ENCODE results near the gene MS4A8. TPM values are rescaled to one million over a fixed set of nuclear protein-coding genes. Genes with fewer than 3 reads are reported as not detected.

The MS4A8 gene
- total and polyA plus RNA-seq, 2 of the 13 experiments (the other 11 are each of a cell fraction or from before 2014, with no cell fraction given): not detected

DNA sequence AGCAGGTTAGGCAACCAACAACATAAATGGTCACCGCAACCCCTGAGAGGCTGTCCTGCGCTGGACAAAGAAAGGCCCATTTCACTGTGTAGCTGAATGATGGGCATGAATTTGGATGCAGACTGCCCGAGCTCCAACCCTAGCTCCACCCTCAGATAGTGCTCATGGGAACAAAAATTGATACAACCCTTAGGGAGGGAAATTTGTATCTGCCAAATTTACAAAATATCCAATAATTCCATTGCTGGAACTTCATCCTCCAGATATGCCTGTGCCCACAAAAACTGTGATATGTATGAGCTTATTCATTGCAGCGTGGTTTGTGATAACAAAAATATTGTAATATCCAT lies 2.0 kb downstream of the MS4A8 start:
- POLR2A ChIA-PET: no interaction called here

More for the DNA sequence above, 2.0 kb downstream of the MS4A8 start:
- H2AFZ ChIP-seq (ENCODE audit: low read length): no peak overlapping the region
- ATAC-seq (no peak), FAIRE-seq (no peak), DNase-seq (ENCODE audit: low spot score) (no peak)
- in situ Hi-C loops (cut with HindIII; ENCODE audit: extremely low pct_ligation_motif_present, low pct_unique_long_range_greater_than_20kb) (no loop called here), intact Hi-C loops (cut with micrococcal nuclease; ENCODE audit: unreplicated experiment) (no loop called here)
- no peaks in the 10 kb centered on the region for H4K20me1 ChIP-seq (ENCODE audit: insufficient read depth, low read length)
- WGBS (ENCODE audit: low lambda C conversion rate): 38% methylated on average over 4 of the region's 4 CpGs
- H3K9me3 ChIP-seq (ENCODE audit: low read length): no peaks in the 10 kb centered on the region
- no peak overlapping the region for H3K27ac ChIP-seq (ENCODE audit: extremely low read length, insufficient read depth, low read length)
- TF ChIP-seq, protein P1, sequence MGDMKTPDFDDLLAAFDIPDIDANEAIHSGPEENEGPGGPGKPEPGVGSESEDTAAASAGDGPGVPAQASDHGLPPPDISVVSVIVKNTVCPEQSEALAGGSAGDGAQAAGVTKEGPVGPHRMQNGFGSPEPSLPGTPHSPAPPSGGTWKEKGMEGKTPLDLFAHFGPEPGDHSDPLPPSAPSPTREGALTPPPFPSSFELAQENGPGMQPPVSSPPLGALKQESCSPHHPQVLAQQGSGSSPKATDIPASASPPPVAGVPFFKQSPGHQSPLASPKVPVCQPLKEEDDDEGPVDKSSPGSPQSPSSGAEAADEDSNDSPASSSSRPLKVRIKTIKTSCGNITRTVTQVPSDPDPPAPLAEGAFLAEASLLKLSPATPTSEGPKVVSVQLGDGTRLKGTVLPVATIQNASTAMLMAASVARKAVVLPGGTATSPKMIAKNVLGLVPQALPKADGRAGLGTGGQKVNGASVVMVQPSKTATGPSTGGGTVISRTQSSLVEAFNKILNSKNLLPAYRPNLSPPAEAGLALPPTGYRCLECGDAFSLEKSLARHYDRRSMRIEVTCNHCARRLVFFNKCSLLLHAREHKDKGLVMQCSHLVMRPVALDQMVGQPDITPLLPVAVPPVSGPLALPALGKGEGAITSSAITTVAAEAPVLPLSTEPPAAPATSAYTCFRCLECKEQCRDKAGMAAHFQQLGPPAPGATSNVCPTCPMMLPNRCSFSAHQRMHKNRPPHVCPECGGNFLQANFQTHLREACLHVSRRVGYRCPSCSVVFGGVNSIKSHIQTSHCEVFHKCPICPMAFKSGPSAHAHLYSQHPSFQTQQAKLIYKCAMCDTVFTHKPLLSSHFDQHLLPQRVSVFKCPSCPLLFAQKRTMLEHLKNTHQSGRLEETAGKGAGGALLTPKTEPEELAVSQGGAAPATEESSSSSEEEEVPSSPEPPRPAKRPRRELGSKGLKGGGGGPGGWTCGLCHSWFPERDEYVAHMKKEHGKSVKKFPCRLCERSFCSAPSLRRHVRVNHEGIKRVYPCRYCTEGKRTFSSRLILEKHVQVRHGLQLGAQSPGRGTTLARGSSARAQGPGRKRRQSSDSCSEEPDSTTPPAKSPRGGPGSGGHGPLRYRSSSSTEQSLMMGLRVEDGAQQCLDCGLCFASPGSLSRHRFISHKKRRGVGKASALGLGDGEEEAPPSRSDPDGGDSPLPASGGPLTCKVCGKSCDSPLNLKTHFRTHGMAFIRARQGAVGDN (CRISPR knock-in tag; IDR thresholded peaks at IDR 0.05): no peak
- TF ChIP-seq IRF2 (CRISPR knock-in tag; IDR thresholded peaks at IDR 0.05) (no peak), REST (IDR thresholded peaks at IDR 0.05; ENCODE audit: borderline replicate concordance in 1 of 2, low read depth in 1 of 2, low read length in 2 of 2) (no peak), GLI4 (CRISPR knock-in tag; IDR thresholded peaks at IDR 0.05; ENCODE audit: borderline replicate concordance) (no peak)
- no peaks in the 10 kb centered on the region for H3K79me2 ChIP-seq (ENCODE audit: insufficient read depth, low read length)
- no TSS peak for BruUV-seq (replicated peaks)
- H3K9ac ChIP-seq (ENCODE audit: insufficient read depth, low read depth, low read length): no peak overlapping the region
- CTCF ChIA-PET (ENCODE audit: low intra/inter-chr PET ratio, low total read pairs): interaction anchor here (1.6 kb wide), 1 partner anchor 55 kb away, joined by 3 read pairs; the partner anchor contains the start of gene MS4A15
- H3K4me2 ChIP-seq (ENCODE audit: low read depth, low read length): no peak overlapping the region
- no peaks in the 10 kb centered on the region for H3K27me3 ChIP-seq (ENCODE audit: control insufficient read depth in 1 of 2, insufficient read depth in 2 of 2, low read length in 2 of 2)
- H3K36me3 ChIP-seq (replicated peaks in 1 of 2; ENCODE audit: control insufficient read depth in 1 of 2, insufficient read depth in 2 of 2, low read length in 2 of 2): no peaks in the 10 kb centered on the region
- no peak overlapping the region for H3K4me3 ChIP-seq (replicated peaks in 1 of 3; ENCODE audit: insufficient read depth in 1 of 3, low read depth in 2 of 3, low read length in 3 of 3)
- no peaks in the 10 kb centered on the region for H3K4me1 ChIP-seq (ENCODE audit: insufficient read depth, low read length)
